HepG2 (cell line): Measurements from ENCODE around the gene TACC2. TPM values are rescaled to one million over a fixed set of nuclear protein-coding genes. Genes with fewer than 3 reads are reported as not detected.

ENCODE experiments used
- FOXA1 ChIP-seq, 2 experiments: fragments of 450-650 bp in 1 of 2; sonication (generic) in 1 of 2; formaldehyde crosslinking in 1 of 2; IDR thresholded peaks; 2 replicates each; pipeline versions ENCODE4 v1.4.0 to v1.6.1; 2016 to 2020; ENCODE audit warnings: missing genetic modification reagents in 1 of 2
- GFI1 ChIP-seq: sonication (generic); formaldehyde crosslinking; IDR thresholded peaks from 2 replicates; pipeline ENCODE4 v1.5.0; 2020; ENCODE audit warnings: missing genetic modification reagents, mild to moderate bottlenecking, borderline replicate concordance
- HNRNPL ChIP-seq: fragments of 200-400 bp; formaldehyde crosslinking; IDR thresholded peaks from 2 replicates; pipeline ENCODE4 v1.6.1; 2017; ENCODE audit warnings: mild to moderate bottlenecking, low read depth, low read length
- MED13 ChIP-seq: sonication (generic); formaldehyde crosslinking; IDR thresholded peaks from 2 replicates; pipeline ENCODE4 v1.5.0; 2020; ENCODE audit warnings: missing genetic modification reagents
- RBM22 ChIP-seq: fragments of 200-400 bp; formaldehyde crosslinking; optimal IDR thresholded peaks from 2 replicates; pipeline ENCODE3; 2017; ENCODE audit warnings: mild to moderate bottlenecking, low read length, moderate library complexity
- RELA ChIP-seq: sonication (generic); formaldehyde crosslinking; IDR thresholded peaks from 2 replicates; pipeline ENCODE4 v1.4.0; 2020; ENCODE audit warnings: missing genetic modification reagents
- REPIN1 ChIP-seq: sonication (generic); formaldehyde crosslinking; IDR thresholded peaks from 2 replicates; pipeline ENCODE4 v1.8.0; 2022; ENCODE audit warnings: missing genetic modification reagents, low read depth, mild to moderate bottlenecking, borderline replicate concordance
- RORA ChIP-seq: sonication (generic); formaldehyde crosslinking; IDR thresholded peaks from 2 replicates; pipeline ENCODE4 v1.5.0; 2020; ENCODE audit warnings: mild to moderate bottlenecking, missing genetic modification reagents, moderate library complexity
- SMC3 ChIP-seq: IDR thresholded peaks from 2 replicates; pipeline ENCODE4 v1.6.1; 2011; ENCODE audit warnings: low read length, improper control_type of control experiment
- USF2 ChIP-seq, 2 experiments: sonication (generic) in 1 of 2; formaldehyde crosslinking in 1 of 2; IDR thresholded peaks; 2 replicates each; pipeline versions ENCODE4 v1.5.1 to v1.6.1; 2011 to 2020; ENCODE audit warnings: borderline replicate concordance in 1 of 2, low read depth in 1 of 2, low read length in 1 of 2, mild to moderate bottlenecking in 1 of 2, missing genetic modification reagents in 1 of 2, moderate library complexity in 1 of 2
- ZNF143 ChIP-seq: sonication (generic); formaldehyde crosslinking; IDR thresholded peaks from 2 replicates; pipeline ENCODE4 v1.4.0; 2020; ENCODE audit warnings: missing genetic modification reagents
- ZNF296 ChIP-seq: sonication (generic); formaldehyde crosslinking; conservative IDR thresholded peaks from 2 replicates; pipeline ENCODE4 v1.5.0; 2020; ENCODE audit warnings: mild to moderate bottlenecking, missing genetic modification reagents
- ZNF350 ChIP-seq: sonication (generic); formaldehyde crosslinking; IDR thresholded peaks from 2 replicates; pipeline ENCODE4 v1.4.0; 2020; ENCODE audit warnings: mild to moderate bottlenecking, low read depth, missing genetic modification reagents, borderline replicate concordance
- polyA plus RNA-seq, 8 experiments: library from polyadenylated mRNA; depleted of rRNA in 3 of 8; stranded (reverse) in 7 of 8; unstranded in 1 of 8; fragments of >200 nt; fragmentation: Illumina TruSeq in 4 of 8; extraction: Trizol in 4 of 8; gene quantifications; 2 replicates each; pipeline versions ENCODE4 v1.2.1 to v1.2.3, GENCODE V29; 2011 to 2016; ENCODE audit warnings: low read depth in 4 of 8, missing spikeins in 1 of 8, mixed read lengths in 1 of 8; ENCODE audit not compliant: insufficient read depth in 1 of 8
- total RNA-seq, 5 experiments: library from RNA; depleted of rRNA; stranded (reverse); fragments of >200 nt; fragmentation: Illumina TruSeq; extraction: Trizol; gene quantifications; 2 replicates each; pipeline ENCODE4 v1.2.3, GENCODE V29; 2016; ENCODE audit warnings: low read depth in 1 of 5
- TF ChIP-seq, protein P1 (sequence below): sonication (generic); formaldehyde crosslinking; IDR thresholded peaks from 2 replicates; pipeline ENCODE4 v1.4.0; 2020; ENCODE audit warnings: mild to moderate bottlenecking, missing genetic modification reagents
- TF ChIP-seq, protein P2 (sequence below): sonication (generic); formaldehyde crosslinking; IDR thresholded peaks from 2 replicates; pipeline ENCODE4 v1.5.1; 2020; ENCODE audit warnings: mild to moderate bottlenecking, missing genetic modification reagents, moderate library complexity

Gene TACC2
- total and polyA plus RNA-seq, 2 of the 13 experiments (the other 11 are each of a cell fraction or from before 2014, with no cell fraction given) = 11.8 to 16.0 TPM

GRCh38 chr10:122054048-122055025 lies 65.4 kb downstream of the TACC2 start (continued):
- TF ChIP-seq, protein P1, sequence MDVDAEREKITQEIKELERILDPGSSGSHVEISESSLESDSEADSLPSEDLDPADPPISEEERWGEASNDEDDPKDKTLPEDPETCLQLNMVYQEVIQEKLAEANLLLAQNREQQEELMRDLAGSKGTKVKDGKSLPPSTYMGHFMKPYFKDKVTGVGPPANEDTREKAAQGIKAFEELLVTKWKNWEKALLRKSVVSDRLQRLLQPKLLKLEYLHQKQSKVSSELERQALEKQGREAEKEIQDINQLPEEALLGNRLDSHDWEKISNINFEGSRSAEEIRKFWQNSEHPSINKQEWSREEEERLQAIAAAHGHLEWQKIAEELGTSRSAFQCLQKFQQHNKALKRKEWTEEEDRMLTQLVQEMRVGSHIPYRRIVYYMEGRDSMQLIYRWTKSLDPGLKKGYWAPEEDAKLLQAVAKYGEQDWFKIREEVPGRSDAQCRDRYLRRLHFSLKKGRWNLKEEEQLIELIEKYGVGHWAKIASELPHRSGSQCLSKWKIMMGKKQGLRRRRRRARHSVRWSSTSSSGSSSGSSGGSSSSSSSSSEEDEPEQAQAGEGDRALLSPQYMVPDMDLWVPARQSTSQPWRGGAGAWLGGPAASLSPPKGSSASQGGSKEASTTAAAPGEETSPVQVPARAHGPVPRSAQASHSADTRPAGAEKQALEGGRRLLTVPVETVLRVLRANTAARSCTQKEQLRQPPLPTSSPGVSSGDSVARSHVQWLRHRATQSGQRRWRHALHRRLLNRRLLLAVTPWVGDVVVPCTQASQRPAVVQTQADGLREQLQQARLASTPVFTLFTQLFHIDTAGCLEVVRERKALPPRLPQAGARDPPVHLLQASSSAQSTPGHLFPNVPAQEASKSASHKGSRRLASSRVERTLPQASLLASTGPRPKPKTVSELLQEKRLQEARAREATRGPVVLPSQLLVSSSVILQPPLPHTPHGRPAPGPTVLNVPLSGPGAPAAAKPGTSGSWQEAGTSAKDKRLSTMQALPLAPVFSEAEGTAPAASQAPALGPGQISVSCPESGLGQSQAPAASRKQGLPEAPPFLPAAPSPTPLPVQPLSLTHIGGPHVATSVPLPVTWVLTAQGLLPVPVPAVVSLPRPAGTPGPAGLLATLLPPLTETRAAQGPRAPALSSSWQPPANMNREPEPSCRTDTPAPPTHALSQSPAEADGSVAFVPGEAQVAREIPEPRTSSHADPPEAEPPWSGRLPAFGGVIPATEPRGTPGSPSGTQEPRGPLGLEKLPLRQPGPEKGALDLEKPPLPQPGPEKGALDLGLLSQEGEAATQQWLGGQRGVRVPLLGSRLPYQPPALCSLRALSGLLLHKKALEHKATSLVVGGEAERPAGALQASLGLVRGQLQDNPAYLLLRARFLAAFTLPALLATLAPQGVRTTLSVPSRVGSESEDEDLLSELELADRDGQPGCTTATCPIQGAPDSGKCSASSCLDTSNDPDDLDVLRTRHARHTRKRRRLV = no peak
- peak; percentile 87 for TF ChIP-seq SMC3
- TF ChIP-seq GFI1 = peak; percentile 57; the same call in 1 of the 2 replicates
- TF ChIP-seq ZNF350 (CRISPR knock-in tag) = peak; percentile 9; the same call in 1 of the 2 replicates
- no peak for TF ChIP-seq FOXA1 (IDR thresholded peaks at IDR 0.05)
- 0 out of 2 replicates have a peak, but pooled peaks have one; percentile 11 for TF ChIP-seq FOXA1 (CRISPR knock-in tag; IDR thresholded peaks at IDR 0.05)
- no peak for TF ChIP-seq RORA (CRISPR knock-in tag)
- no peak for TF ChIP-seq USF2 (IDR thresholded peaks at IDR 0.05; ENCODE audit: low read depth, low read length)
- 0 out of 2 replicates have a peak, but pooled peaks have one; percentile 11 for TF ChIP-seq USF2 (CRISPR knock-in tag; IDR thresholded peaks at IDR 0.05; ENCODE audit: borderline replicate concordance)
- TF ChIP-seq, protein P2, sequence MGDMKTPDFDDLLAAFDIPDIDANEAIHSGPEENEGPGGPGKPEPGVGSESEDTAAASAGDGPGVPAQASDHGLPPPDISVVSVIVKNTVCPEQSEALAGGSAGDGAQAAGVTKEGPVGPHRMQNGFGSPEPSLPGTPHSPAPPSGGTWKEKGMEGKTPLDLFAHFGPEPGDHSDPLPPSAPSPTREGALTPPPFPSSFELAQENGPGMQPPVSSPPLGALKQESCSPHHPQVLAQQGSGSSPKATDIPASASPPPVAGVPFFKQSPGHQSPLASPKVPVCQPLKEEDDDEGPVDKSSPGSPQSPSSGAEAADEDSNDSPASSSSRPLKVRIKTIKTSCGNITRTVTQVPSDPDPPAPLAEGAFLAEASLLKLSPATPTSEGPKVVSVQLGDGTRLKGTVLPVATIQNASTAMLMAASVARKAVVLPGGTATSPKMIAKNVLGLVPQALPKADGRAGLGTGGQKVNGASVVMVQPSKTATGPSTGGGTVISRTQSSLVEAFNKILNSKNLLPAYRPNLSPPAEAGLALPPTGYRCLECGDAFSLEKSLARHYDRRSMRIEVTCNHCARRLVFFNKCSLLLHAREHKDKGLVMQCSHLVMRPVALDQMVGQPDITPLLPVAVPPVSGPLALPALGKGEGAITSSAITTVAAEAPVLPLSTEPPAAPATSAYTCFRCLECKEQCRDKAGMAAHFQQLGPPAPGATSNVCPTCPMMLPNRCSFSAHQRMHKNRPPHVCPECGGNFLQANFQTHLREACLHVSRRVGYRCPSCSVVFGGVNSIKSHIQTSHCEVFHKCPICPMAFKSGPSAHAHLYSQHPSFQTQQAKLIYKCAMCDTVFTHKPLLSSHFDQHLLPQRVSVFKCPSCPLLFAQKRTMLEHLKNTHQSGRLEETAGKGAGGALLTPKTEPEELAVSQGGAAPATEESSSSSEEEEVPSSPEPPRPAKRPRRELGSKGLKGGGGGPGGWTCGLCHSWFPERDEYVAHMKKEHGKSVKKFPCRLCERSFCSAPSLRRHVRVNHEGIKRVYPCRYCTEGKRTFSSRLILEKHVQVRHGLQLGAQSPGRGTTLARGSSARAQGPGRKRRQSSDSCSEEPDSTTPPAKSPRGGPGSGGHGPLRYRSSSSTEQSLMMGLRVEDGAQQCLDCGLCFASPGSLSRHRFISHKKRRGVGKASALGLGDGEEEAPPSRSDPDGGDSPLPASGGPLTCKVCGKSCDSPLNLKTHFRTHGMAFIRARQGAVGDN (CRISPR knock-in tag) = peak; percentile 37; the same call in 1 of the 2 replicates
- TF ChIP-seq RELA = no peak
- no peak for TF ChIP-seq ZNF296
- no peak for TF ChIP-seq ZNF143 (CRISPR knock-in tag)
- TF ChIP-seq REPIN1 (CRISPR knock-in tag) = 0 out of 2 replicates have a peak, but pooled peaks have one; percentile 51
- no peak for TF ChIP-seq HNRNPL
- no peak for TF ChIP-seq MED13 (CRISPR knock-in tag)
- peak; percentile 28 for TF ChIP-seq RBM22
